Measurements from ENCODE around the gene TTLL13. TPM values are rescaled to one million over a fixed set of nuclear protein-coding genes. Genes with fewer than 3 reads are reported as not detected.

Gene TTLL13
- total RNA-seq, 4 donors from 2014 or later: 0.21 TPM; not detected in 3

GRCh38 chr15:90223441-90224165, 25.8 kb upstream of the TTLL13 start:
- WGBS: 95% methylated on average over 19 of the region's 22 CpGs
- Histone ChIP-seq H3K4me3 (no peak overlapping the region), H3K9me3 (no peaks in the 10 kb centered on the region), H3K36me3 (peaks cover 74% of the 10 kb centered on the region), H3K27ac (no peak overlapping the region), H3K4me1 (peaks cover 9% of the 10 kb centered on the region), H3K27me3 (no peaks in the 10 kb centered on the region)
- TF ChIP-seq POLR2A (IDR thresholded peaks at IDR 0.05) (no peak), EP300 (IDR thresholded peaks at IDR 0.05) (no peak), POLR2AphosphoS5 (IDR thresholded peaks at IDR 0.05) (no peak), CTCF (IDR thresholded peaks at IDR 0.05) (no peak)
- no peak for DNase-seq (ENCODE audit: low spot score in 2 of 2)

- no peak for DNase-seq (ENCODE audit: low spot score in 2 of 2)
- no CpG with 5 or more reads among the region's 17 CpGs for WGBS
- peaks cover 10% of the 10 kb centered on the region for H3K4me1 ChIP-seq
- no peaks in the 10 kb centered on the region for H3K27me3 ChIP-seq
- no peak overlapping the region for H3K27ac ChIP-seq
- peaks cover 88% of the 10 kb centered on the region for H3K36me3 ChIP-seq
- H3K9me3 ChIP-seq: no peaks in the 10 kb centered on the region
- TF ChIP-seq POLR2AphosphoS5 (IDR thresholded peaks at IDR 0.05) (no peak), CTCF (IDR thresholded peaks at IDR 0.05) (no peak), EP300 (IDR thresholded peaks at IDR 0.05) (no peak), POLR2A (IDR thresholded peaks at IDR 0.05) (no peak)
- H3K4me3 ChIP-seq: no peak overlapping the region
These were observed 24.3 kb upstream of the TTLL13 start for GRCh38 chr15:90225047-90225446.

DNA sequence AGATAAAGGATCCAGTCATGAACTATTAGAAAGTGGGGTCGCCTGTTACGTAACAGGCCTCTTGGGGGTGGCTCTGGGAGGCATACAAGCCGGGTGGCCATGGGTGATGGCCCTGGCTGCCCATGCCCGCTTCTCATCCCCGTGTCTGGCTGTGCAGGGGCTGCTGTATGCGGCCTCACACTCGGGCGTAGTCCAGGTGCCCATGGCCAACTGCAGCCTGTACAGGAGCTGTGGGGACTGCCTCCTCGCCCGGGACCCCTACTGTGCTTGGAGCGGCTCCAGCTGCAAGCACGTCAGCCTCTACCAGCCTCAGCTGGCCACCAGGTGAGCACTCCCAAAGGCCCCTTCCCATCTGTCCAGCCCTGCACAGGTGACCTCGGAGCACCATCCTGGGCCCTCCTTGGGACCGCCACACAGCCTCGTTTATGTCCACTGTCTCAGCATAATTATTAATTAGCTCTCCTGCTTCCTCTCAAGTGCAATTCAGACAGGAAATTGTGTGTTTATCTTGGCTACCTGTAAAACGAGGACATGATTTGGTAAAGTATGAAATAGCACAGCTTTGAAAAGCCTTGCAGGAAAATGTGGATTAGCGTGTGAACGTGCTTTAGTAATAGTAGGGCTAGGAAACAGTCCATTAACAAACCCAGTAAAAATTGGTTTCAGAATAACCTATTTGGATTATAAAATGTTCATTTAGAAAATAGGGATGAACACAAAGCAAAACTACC, 23.7 kb upstream of the TTLL13 start:
- WGBS: 87% methylated on average over 14 of the region's 18 CpGs
- H3K4me1 ChIP-seq: peaks cover 15% of the 10 kb centered on the region
- no peak overlapping the region for H3K4me3 ChIP-seq
- TF ChIP-seq CTCF (IDR thresholded peaks at IDR 0.05) (no peak), EP300 (IDR thresholded peaks at IDR 0.05) (no peak), POLR2AphosphoS5 (IDR thresholded peaks at IDR 0.05) (no peak)
- H3K27ac ChIP-seq: no peak overlapping the region
- H3K36me3 ChIP-seq: peaks cover 94% of the 10 kb centered on the region
- H3K9me3 ChIP-seq: no peaks in the 10 kb centered on the region
- no peak for DNase-seq (ENCODE audit: low spot score in 2 of 2)
- H3K27me3 ChIP-seq: no peaks in the 10 kb centered on the region

DNA sequence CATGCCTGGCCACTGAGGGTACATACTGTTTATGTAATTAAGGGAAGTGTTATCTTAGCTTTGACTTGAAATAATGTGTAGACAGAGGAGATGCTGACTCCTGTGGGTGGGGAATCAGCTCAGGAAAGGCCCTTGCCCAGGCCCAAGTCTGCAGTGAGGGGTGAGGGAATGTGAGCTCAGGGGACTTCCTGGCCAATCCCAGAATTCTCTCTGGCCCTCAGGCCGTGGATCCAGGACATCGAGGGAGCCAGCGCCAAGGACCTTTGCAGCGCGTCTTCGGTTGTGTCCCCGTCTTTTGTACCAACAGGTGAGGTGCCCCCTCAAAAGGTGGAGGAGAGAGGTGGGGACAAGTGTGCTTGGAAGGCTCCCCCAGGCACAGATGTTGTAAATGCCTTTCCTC, 22.0 kb upstream of the TTLL13 start:
- no peak overlapping the region for H3K27ac ChIP-seq
- H3K27me3 ChIP-seq: no peaks in the 10 kb centered on the region
- TF ChIP-seq EP300 (IDR thresholded peaks at IDR 0.05): no peak
- no peak for TF ChIP-seq POLR2A (IDR thresholded peaks at IDR 0.05)
- no peak for TF ChIP-seq POLR2AphosphoS5 (IDR thresholded peaks at IDR 0.05)
- TF ChIP-seq CTCF (IDR thresholded peaks at IDR 0.05): no peak
- no peak for DNase-seq (ENCODE audit: low spot score in 2 of 2)
- peaks cover 20% of the 10 kb centered on the region for H3K4me1 ChIP-seq
- no peak overlapping the region for H3K4me3 ChIP-seq
- H3K36me3 ChIP-seq: peaks cover 85% of the 10 kb centered on the region
- 83% methylated on average over 7 of the region's 7 CpGs for WGBS
- H3K9me3 ChIP-seq: no peaks in the 10 kb centered on the region
